SK-N-SH treated with all-trans-retinoic acid at 6 μM for 48 hours (cell line): Measurements from ENCODE around the gene DEFB131B.
"Not testable (repeated sequence)": the region's sequence is repeated elsewhere in the genome, so short reads cannot be mapped to it uniquely, and the experiment has no call there.

Experiments
- ATAC-seq: fragments of 200-7000 bp; cut with Tn5 transposase; 3 replicates; pipeline ENCODE4 v1.9.1; 2020; ENCODE audit warnings: mild to moderate bottlenecking, moderate library complexity
- ARNTL ChIP-seq: fragments of 450-650 bp; formaldehyde crosslinking; IDR thresholded peaks from 2 replicates; pipeline ENCODE4 v1.5.0; 2020; ENCODE audit warnings: low read depth, mild to moderate bottlenecking, moderate library complexity, borderline replicate concordance
- BACH2 ChIP-seq: fragments of 250-450 bp; sonication (Bioruptor Pico); IDR thresholded peaks from 2 replicates; pipeline ENCODE4 v1.9.0; 2021; ENCODE audit warnings: mild to moderate bottlenecking, borderline replicate concordance
- CSDC2 ChIP-seq: fragments of 250-450 bp; sonication (Bioruptor Pico); IDR thresholded peaks from 2 replicates; pipeline ENCODE4 v1.5.0; 2020; ENCODE audit warnings: mild to moderate bottlenecking, moderate library complexity
- ESRRG ChIP-seq: fragments of 250-450 bp; sonication (Bioruptor Pico); IDR thresholded peaks from 2 replicates; pipeline ENCODE4 v1.6.1; 2021; ENCODE audit warnings: mild to moderate bottlenecking
- ISL1 ChIP-seq: fragments of 250-450 bp; sonication (Bioruptor Pico); IDR thresholded peaks from 2 replicates; pipeline ENCODE4 v2.1.2; 2022; ENCODE audit warnings: mild to moderate bottlenecking, moderate library complexity
- OSR1 ChIP-seq: fragments of 250-450 bp; sonication (Bioruptor Pico); IDR thresholded peaks from 2 replicates; pipeline ENCODE4 v1.8.0; 2022; ENCODE audit warnings: moderate library complexity, mild to moderate bottlenecking, inconsistent platforms
- PPARA ChIP-seq: fragments of 250-450 bp; sonication (Bioruptor Pico); IDR thresholded peaks from 2 replicates; pipeline ENCODE4 v1.5.0; 2020; ENCODE audit warnings: mild to moderate bottlenecking, borderline replicate concordance
- RARB ChIP-seq: fragments of 250-450 bp; sonication (Bioruptor Pico); IDR thresholded peaks from 2 replicates; pipeline ENCODE4 v1.8.0; 2021; ENCODE audit warnings: mild to moderate bottlenecking, moderate library complexity
- SNAI2 ChIP-seq: fragments of 250-450 bp; sonication (Bioruptor Pico); IDR thresholded peaks from 2 replicates; pipeline ENCODE4 v1.5.0; 2020; ENCODE audit warnings: mild to moderate bottlenecking, moderate library complexity
- TCF4 ChIP-seq: fragments of 250-450 bp; sonication (Bioruptor Pico); IDR thresholded peaks from 2 replicates; pipeline ENCODE4 v1.8.0; 2021; ENCODE audit warnings: mild to moderate bottlenecking, moderate library complexity, borderline replicate concordance
- TOX ChIP-seq: fragments of 250-450 bp; sonication (Bioruptor Pico); IDR thresholded peaks from 2 replicates; pipeline ENCODE4 v1.8.0; 2021; ENCODE audit warnings: mild to moderate bottlenecking, moderate library complexity, borderline replicate concordance
- ZNF70 ChIP-seq: fragments of 450-650 bp; formaldehyde crosslinking; IDR thresholded peaks from 2 replicates; pipeline ENCODE4 v1.5.0; 2020; ENCODE audit warnings: mild to moderate bottlenecking, moderate library complexity
- ZNF8 ChIP-seq: fragments of 450-650 bp; formaldehyde crosslinking; IDR thresholded peaks from 2 replicates; pipeline ENCODE4 v1.5.0; 2020; ENCODE audit warnings: mild to moderate bottlenecking, moderate library complexity
- TF ChIP-seq, protein P1 (sequence below): fragments of 250-450 bp; sonication (Bioruptor Pico); IDR thresholded peaks from 2 replicates; pipeline ENCODE4 v1.5.1; 2021; ENCODE audit warnings: mild to moderate bottlenecking, moderate library complexity
- TF ChIP-seq, protein P2 (sequence below): fragments of 250-450 bp; sonication (Bioruptor Pico); IDR thresholded peaks from 2 replicates; pipeline ENCODE4 v1.5.1; 2020; ENCODE audit warnings: low read depth, mild to moderate bottlenecking, moderate library complexity
- TF ChIP-seq, protein P3 (sequence below): fragments of 250-450 bp; sonication (Bioruptor Pico); IDR thresholded peaks from 2 replicates; pipeline ENCODE4 v1.8.0; 2020; ENCODE audit warnings: mild to moderate bottlenecking, moderate library complexity, borderline replicate concordance
- TF ChIP-seq, protein P4 (sequence below): fragments of 250-450 bp; sonication (Bioruptor Pico); IDR thresholded peaks from 2 replicates; pipeline ENCODE4 v1.5.0; 2020; ENCODE audit warnings: mild to moderate bottlenecking, moderate library complexity

DEFB131B gene

DNA sequence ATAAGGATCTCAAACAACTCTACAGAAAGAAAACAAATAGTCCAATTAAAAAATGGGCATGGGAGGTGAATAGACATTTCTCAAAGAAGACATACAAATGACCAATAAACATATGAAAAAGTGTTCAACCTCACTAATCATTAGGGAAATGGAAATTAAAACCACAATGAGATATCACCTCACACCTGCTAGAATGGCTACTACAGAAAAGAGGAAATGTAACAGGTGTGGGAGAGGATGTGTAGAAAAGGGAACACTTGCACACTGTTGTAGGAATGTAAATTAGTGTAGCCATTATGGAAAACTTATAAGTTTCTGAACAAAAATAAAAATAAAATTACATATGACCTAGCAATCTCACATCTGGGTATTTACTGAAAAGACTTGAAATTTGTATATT is 7.6 kb upstream of the DEFB131B start:
- not testable (repeated sequence) for ATAC-seq

DNA sequence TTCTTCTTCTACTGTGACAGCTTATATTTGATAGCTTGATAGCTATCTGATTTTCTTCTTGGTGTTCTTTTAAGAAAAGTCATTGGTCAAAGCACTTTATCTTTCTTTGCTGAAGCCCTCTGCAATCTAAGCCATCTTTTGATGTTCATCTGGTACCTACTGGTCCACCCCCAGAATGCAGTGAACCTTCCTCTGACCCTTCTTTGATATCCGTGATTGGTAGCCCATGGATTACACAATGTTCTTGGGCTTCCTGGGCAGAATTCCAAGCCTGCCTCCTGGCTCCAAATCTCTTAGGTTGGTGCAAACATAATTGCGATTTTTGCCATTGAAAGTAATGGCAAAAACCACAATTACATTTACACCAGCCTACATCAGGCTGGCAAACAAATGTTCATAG is 2.0 kb upstream of the DEFB131B start:
- ATAC-seq, result not testable (repeated sequence)

DNA sequence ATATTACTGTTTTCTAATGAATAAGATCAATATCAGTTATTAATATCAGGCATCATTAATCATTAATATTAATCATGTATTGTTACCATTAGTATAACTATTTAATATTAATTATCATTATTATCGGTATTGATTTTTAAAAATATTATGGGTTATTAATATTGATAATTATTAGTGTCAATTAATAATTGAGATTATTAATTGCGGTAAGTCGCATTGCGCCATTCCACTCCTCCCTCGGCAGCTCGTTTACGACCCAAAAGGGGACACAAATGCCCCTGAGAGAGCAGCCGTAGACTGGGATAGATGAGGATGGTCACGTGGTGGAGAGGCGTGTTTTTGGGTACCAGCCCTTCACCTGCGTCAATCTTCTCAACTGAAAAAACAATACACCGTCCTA is 7.6 kb downstream of the DEFB131B start:
- not testable (repeated sequence) for ATAC-seq

DNA sequence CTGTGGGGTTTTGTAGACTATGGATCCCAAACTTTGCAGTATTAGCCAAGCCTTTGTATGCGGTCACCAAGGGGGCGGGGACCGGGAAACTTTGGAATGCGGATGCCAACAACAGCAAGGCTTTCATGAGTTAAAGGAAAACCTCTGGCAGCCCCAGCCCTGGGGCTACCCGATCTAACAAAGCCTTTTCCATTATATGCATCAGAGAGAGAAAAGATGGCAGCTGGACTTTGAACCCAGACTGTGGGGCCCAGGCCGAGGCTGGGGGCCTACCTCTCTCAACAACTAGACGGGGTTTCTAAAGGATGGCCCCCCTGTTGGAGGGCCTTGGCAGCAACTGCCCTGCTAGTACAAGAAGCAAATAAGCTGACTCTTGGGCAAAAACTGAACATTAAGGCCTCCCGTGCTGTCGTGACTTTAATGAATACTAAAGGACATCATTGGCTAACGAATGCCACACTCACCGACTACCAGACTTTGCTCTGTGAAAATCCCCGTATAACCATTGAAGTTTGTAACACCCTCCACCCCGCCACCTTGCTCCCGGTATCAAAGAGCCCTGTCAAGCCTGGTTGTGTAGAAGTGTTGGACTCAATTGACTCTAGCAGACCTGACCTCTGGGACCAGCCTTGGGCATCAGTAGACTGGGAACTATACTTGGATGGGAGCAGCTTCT is 10.2 kb downstream of the DEFB131B start:
- not testable (repeated sequence) for ATAC-seq

DNA sequence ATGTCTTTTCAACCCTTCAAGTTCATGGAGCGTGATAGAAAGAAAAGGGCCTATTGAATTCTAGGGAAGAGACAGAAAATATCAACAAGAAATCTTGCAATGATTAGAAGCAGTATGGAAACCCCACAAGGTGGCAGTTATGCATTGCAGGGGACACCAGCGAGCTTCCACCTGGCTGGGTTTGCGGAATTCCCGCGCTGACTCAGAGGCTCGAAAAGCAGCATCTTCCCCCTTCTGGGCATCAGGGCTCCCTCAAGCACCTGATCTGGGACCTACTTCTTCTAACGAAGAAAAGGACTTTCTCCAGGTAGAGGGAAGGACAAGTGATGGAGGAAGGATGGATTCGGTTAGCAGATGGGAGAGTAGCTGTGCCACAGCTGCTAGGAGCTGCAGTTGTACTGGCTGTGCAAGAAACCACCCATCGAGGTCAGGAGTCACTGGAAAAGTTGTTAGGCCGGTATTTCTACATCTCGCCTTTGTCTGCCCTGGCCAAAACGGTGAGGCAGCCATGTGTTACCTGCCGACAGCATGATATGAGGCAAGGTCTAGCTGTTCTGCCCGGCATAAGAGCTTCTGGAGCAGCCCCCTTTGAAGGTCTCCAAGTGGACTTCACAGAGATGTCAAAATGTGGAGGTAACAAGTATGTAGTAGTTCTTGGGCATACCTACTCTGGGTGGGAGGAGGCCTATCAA is 11.1 kb downstream of the DEFB131B start:
- not testable (repeated sequence) for ATAC-seq

DNA sequence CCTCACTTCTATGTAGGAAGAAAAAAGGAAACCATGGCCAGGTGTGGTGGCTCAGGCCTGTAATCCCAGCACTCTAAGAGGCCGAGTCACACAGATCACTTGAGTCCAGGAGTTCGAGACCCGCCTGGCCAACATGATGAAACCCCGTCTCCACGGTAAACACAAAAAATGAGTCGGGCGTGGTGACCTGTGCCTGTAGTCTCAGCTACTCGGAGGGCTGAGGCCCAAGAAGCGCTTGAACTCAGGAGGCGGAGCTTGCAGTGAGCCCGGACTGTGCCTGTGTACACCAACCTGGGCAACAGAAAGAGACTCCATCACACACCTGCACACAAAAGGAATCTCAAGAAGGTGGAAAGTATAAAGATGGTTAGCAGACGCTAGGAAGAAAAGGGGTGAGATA is 17.7 kb downstream of the DEFB131B start:
- no peak for TF ChIP-seq TCF4 (CRISPR knock-in tag)
- ATAC-seq, result no peak

DNA sequence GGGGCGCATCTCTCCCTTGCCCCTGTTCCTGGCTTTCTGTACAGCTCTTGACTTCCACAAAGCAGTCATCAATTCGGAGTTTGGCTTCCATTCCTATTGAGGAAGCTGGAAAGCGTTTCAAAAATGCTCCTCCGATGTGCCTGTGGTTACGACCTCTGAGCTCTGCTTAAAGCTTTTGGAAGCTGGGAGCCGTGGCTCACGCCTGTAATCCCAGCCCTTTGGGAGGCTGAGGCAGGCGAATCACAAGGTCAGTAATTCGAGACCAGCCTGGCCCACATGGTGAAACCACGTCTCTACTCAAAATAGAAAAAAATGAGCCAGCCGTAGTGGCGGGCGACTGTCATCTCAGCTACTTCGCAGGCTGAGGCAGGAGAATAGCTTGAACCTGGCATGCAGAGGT is 22.9 kb downstream of the DEFB131B start:
- not testable (repeated sequence) for ATAC-seq

DNA sequence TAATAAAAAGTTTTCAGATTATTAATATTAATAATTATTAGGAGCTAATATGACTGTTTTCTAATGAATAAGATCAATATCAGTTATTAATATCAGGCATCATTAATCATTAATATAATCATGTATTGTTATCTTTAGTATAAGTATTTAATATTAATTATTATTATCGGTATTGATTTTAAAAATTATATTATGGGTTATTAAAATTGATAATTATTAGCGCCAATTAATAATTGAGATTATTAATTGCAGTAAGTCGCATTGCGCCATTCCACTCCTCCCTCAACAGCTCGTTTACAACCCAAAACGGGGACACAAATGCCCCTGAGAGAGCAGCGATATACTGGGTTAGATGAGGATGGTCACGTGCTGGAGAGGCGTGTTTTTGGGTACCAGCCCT is 30.0 kb downstream of the DEFB131B start:
- TF ChIP-seq, protein P1, sequence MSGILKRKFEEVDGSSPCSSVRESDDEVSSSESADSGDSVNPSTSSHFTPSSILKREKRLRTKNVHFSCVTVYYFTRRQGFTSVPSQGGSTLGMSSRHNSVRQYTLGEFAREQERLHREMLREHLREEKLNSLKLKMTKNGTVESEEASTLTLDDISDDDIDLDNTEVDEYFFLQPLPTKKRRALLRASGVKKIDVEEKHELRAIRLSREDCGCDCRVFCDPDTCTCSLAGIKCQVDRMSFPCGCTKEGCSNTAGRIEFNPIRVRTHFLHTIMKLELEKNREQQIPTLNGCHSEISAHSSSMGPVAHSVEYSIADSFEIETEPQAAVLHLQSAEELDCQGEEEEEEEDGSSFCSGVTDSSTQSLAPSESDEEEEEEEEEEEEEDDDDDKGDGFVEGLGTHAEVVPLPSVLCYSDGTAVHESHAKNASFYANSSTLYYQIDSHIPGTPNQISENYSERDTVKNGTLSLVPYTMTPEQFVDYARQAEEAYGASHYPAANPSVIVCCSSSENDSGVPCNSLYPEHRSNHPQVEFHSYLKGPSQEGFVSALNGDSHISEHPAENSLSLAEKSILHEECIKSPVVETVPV, result no peak
- TF ChIP-seq SNAI2 (CRISPR knock-in tag) (no peak), ZNF8 (CRISPR knock-in tag) (no peak), RARB (CRISPR knock-in tag) (no peak), ARNTL (CRISPR knock-in tag) (no peak), OSR1 (no peak), CSDC2 (CRISPR knock-in tag) (no peak), ESRRG (CRISPR knock-in tag) (no peak), TOX (CRISPR knock-in tag) (no peak), PPARA (no peak), BACH2 (no peak), ZNF70 (CRISPR knock-in tag) (no peak), ISL1 (no peak)
- TF ChIP-seq, protein P2, sequence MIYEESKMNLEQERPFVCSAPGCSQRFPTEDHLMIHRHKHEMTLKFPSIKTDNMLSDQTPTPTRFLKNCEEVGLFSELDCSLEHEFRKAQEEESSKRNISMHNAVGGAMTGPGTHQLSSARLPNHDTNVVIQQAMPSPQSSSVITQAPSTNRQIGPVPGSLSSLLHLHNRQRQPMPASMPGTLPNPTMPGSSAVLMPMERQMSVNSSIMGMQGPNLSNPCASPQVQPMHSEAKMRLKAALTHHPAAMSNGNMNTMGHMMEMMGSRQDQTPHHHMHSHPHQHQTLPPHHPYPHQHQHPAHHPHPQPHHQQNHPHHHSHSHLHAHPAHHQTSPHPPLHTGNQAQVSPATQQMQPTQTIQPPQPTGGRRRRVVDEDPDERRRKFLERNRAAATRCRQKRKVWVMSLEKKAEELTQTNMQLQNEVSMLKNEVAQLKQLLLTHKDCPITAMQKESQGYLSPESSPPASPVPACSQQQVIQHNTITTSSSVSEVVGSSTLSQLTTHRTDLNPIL (CRISPR knock-in tag), result no peak
- TF ChIP-seq, protein P3, sequence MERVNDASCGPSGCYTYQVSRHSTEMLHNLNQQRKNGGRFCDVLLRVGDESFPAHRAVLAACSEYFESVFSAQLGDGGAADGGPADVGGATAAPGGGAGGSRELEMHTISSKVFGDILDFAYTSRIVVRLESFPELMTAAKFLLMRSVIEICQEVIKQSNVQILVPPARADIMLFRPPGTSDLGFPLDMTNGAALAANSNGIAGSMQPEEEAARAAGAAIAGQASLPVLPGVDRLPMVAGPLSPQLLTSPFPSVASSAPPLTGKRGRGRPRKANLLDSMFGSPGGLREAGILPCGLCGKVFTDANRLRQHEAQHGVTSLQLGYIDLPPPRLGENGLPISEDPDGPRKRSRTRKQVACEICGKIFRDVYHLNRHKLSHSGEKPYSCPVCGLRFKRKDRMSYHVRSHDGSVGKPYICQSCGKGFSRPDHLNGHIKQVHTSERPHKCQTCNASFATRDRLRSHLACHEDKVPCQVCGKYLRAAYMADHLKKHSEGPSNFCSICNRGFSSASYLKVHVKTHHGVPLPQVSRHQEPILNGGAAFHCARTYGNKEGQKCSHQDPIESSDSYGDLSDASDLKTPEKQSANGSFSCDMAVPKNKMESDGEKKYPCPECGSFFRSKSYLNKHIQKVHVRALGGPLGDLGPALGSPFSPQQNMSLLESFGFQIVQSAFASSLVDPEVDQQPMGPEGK (CRISPR knock-in tag), result no peak
- TF ChIP-seq, protein P4, sequence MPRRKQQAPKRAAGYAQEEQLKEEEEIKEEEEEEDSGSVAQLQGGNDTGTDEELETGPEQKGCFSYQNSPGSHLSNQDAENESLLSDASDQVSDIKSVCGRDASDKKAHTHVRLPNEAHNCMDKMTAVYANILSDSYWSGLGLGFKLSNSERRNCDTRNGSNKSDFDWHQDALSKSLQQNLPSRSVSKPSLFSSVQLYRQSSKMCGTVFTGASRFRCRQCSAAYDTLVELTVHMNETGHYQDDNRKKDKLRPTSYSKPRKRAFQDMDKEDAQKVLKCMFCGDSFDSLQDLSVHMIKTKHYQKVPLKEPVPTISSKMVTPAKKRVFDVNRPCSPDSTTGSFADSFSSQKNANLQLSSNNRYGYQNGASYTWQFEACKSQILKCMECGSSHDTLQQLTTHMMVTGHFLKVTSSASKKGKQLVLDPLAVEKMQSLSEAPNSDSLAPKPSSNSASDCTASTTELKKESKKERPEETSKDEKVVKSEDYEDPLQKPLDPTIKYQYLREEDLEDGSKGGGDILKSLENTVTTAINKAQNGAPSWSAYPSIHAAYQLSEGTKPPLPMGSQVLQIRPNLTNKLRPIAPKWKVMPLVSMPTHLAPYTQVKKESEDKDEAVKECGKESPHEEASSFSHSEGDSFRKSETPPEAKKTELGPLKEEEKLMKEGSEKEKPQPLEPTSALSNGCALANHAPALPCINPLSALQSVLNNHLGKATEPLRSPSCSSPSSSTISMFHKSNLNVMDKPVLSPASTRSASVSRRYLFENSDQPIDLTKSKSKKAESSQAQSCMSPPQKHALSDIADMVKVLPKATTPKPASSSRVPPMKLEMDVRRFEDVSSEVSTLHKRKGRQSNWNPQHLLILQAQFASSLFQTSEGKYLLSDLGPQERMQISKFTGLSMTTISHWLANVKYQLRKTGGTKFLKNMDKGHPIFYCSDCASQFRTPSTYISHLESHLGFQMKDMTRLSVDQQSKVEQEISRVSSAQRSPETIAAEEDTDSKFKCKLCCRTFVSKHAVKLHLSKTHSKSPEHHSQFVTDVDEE (CRISPR knock-in tag), result no peak
- TF ChIP-seq, all 23 proteins: peak for 0
- ATAC-seq, result no peak

DNA sequence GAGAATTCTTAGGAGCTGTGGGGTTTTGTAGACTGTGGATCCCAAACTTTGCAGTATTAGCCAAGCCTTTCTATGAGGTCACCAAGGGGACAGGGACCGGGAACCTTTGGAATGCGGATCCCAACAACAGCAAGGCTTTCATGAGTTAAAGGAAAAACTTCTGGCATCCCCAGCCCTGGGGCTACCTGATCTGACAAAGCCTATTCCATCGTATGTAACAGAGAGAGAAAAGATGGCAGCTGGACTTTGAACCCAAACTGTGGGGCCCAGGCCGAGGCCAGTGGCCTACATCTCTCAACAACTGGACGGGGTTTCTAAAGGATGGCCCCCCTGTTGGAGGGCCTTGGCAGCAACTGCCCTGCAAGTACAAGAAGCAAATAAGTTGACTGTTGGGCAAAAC is 32.5 kb downstream of the DEFB131B start:
- ATAC-seq, result not testable (repeated sequence)

DNA sequence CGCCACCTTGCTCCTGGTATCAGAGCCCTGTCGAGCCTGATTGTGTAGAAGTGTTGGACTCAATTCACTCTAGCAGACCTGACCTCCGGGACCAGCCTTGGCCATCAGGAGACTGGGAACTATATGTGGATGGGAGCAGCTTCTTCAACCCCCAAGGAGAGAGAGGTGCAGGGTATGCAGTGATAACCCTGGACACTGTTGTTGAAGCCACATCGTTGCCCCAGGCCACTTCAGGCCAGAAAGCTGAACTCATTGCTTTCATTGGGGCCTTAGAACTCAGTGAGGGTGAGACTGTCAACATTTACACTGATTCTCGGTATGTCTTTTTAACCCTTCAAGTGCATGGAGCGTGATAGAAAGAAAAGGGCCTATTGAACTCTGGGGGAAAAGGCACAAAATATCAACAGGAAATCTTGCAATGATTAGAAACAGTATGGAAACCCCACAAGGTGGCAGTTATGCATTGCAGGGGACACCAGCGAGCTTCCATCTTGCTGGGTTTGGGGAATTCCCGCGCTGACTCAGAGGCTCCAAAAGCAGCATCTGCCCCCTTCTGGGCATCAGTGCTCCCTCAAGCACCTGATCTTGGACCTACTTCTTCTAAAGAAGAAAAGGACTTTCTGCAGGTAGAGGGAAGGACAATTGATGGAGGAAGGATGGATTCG is 33.2 kb downstream of the DEFB131B start:
- ATAC-seq, result not testable (repeated sequence)

DNA sequence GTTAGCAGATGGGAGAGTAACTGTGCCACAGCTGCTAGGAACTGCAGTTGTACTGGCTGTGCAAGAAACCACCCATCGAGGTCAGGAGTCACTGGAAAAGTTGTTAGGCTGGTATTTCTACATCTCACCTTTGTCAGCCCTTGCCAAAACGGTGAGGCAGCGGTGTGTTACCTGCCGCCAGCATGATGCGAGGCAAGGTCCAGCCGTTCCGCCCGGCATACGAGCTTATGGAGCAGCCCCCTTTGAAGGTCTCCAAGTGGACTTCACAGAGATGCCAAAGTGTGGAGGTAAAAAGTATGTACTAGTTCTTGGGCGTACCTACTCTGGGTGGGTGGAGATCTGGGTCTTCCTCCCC is 33.7 kb downstream of the DEFB131B start:
- ATAC-seq, result not testable (repeated sequence)
